ENCODE measurements around the gene BAHCC1.
A peak's percentile ranks its signal among the peaks of the same experiment; 100 is the strongest.

BAHCC1 gene

GRCh38 chr17:81428121-81428515 lies 32.9 kb downstream of the BAHCC1 start:
- DNase-seq, result no peak

- no peak for DNase-seq
Measured at GRCh38 chr17:81428516-81428915, 33.3 kb downstream of the BAHCC1 start.

GRCh38 chr17:81428948-81429774 lies 33.9 kb downstream of the BAHCC1 start:
- peak in 1 of 2 experiments; percentile 21 for DNase-seq

GRCh38 chr17:81429821-81430551 lies 34.7 kb downstream of the BAHCC1 start:
- DNase-seq, result no peak

GRCh38 chr17:81431545-81432482 lies 36.6 kb downstream of the BAHCC1 start:
- no peak for DNase-seq

GRCh38 chr17:81432941-81433340 lies 37.7 kb downstream of the BAHCC1 start:
- DNase-seq, result no peak

- DNase-seq, result no peak
Measured at GRCh38 chr17:81433656-81434055, 38.4 kb downstream of the BAHCC1 start.

- no peak for DNase-seq
Measured at GRCh38 chr17:81434072-81434471, 38.8 kb downstream of the BAHCC1 start.

- DNase-seq, result no peak
Measured at GRCh38 chr17:81434681-81435417, 39.6 kb downstream of the BAHCC1 start.

GRCh38 chr17:81435652-81436293 lies 40.5 kb downstream of the BAHCC1 start:
- DNase-seq, result no peak

- DNase-seq, result no peak
Measured at GRCh38 chr17:81436294-81436849, 41.1 kb downstream of the BAHCC1 start.

- no peak for DNase-seq
Measured at GRCh38 chr17:81437191-81437651, 42.0 kb downstream of the BAHCC1 start.

GRCh38 chr17:81438007-81438659 lies 42.9 kb downstream of the BAHCC1 start:
- no peak for DNase-seq

- DNase-seq, result no peak
Measured at GRCh38 chr17:81438688-81439087, 43.4 kb downstream of the BAHCC1 start.

GRCh38 chr17:81440051-81440471 lies 44.8 kb downstream of the BAHCC1 start:
- no peak for DNase-seq

GRCh38 chr17:81440511-81441244 lies 45.4 kb downstream of the BAHCC1 start:
- no peak for DNase-seq

GRCh38 chr17:81442791-81443190 lies 47.5 kb downstream of the BAHCC1 start:
- no peak for DNase-seq

- DNase-seq, result no peak
Measured at GRCh38 chr17:81443269-81443668, 48.0 kb downstream of the BAHCC1 start.

- no peak for DNase-seq
Measured at GRCh38 chr17:81444610-81445339, 49.5 kb downstream of the BAHCC1 start.

Data from cerebellar nuclear complex (tissue), 1 donor.